Activated CD8-positive, alpha-beta T cell treated with anti-CD3 and anti-CD28 coated beads for 36 hours (primary cell): ENCODE results near the gene OPN1MW3. TPM values are rescaled to one million over a fixed set of nuclear protein-coding genes. Genes with fewer than 3 reads are reported as not detected.
A peak's percentile ranks its signal among the peaks of the same experiment; 100 is the strongest.

Source experiments
- ATAC-seq: fragments of 200-7000 bp; cut with Tn5 transposase; one replicate; pipeline ENCODE4 v1.10.0; 2021; ENCODE audit warnings: mild to moderate bottlenecking, moderate library complexity
- CTCF ChIA-PET: fragments of 350-600 bp; sonication (Branson Sonifier 250); formaldehyde crosslinking; loops from one replicate; lab custom pipeline; 2021; ENCODE audit warnings: antibody characterized with exemption; lab: Charles Lee
- POLR2A ChIA-PET: fragments of 350-600 bp; sonication (Branson Sonifier 250); formaldehyde crosslinking; loops from one replicate; lab custom pipeline; 2021; ENCODE audit warnings: antibody characterized with exemption; lab: Charles Lee
- DNase-seq: peaks from one replicate; pipeline ENCODE4 v3.0.0-alpha.2; 2020
- H3K27ac Mint-ChIP-seq: one replicate; pipeline ENCODE4 v1.8.0; 2021; ENCODE audit warnings: mild to moderate bottlenecking, mixed read lengths
- H3K27me3 Mint-ChIP-seq: one replicate; pipeline ENCODE4 v1.8.0; 2021; ENCODE audit warnings: mixed read lengths
- H3K36me3 Mint-ChIP-seq: one replicate; pipeline ENCODE4 v1.8.0; 2021; ENCODE audit warnings: low read depth, mixed read lengths
- H3K4me1 Mint-ChIP-seq: one replicate; pipeline ENCODE4 v1.8.0; 2021; ENCODE audit warnings: low read depth, mixed read lengths
- H3K4me3 Mint-ChIP-seq: one replicate; pipeline ENCODE4 v1.8.0; 2021; ENCODE audit warnings: mild to moderate bottlenecking, moderate library complexity, mixed read lengths
- H3K9me3 Mint-ChIP-seq: one replicate; pipeline ENCODE4 v1.8.0; 2021; ENCODE audit warnings: mixed read lengths
- CTCF ChIP-seq: fragments of 200-600 bp; IDR thresholded peaks from one replicate; pipeline ENCODE4 v1.8.0; 2022; ENCODE audit warnings: antibody characterized with exemption, mild to moderate bottlenecking
- intact Hi-C: fragments of 100-400 bp; cut with micrococcal nuclease; formaldehyde crosslinking; loops from one replicate; pipeline ENCODE4 v1.10.0; 2022
- total RNA-seq, 2 experiments: library from RNA; stranded (reverse); gene quantifications; one replicate each; pipeline ENCODE4 v1.2.3, GENCODE V29; 2021

The OPN1MW3 gene
- total RNA-seq, 2 experiments from 2014 or later: not detected

GRCh38 chrX:154315416-154315815 is 58.0 kb downstream of the OPN1MW3 start:
- ChIA-PET POLR2A (interaction anchor here (1.2 kb wide), 1 partner anchor 10 kb away, joined by 3 read pairs; no protein-coding TSS in a partner anchor), CTCF (no interaction called here)
- Mint-ChIP-seq H3K27ac (no peak overlapping the region), H3K4me3 (no peak overlapping the region), H3K4me1 (peaks cover 62% of the 10 kb centered on the region), H3K27me3 (no peaks in the 10 kb centered on the region), H3K36me3 (no peaks in the 10 kb centered on the region), H3K9me3 (no peaks in the 10 kb centered on the region)
- ATAC-seq: no peak
- no peak for TF ChIP-seq CTCF
- DNase-seq: no peak
- intact Hi-C loops: no loop called here

GRCh38 chrX:154317391-154317995 is 60.1 kb downstream of the OPN1MW3 start:
- DNase-seq (peak; percentile 11), ATAC-seq (no peak)
- Mint-ChIP-seq H3K36me3 (no peaks in the 10 kb centered on the region), H3K27me3 (no peaks in the 10 kb centered on the region), H3K4me1 (peaks cover 58% of the 10 kb centered on the region), H3K4me3 (no peak overlapping the region), H3K9me3 (no peaks in the 10 kb centered on the region), H3K27ac (no peak overlapping the region)
- CTCF ChIA-PET: interaction anchor here (1.2 to 2.5 kb wide), 3 partner anchors 9 to 19 kb away, joined by 4 to 8 read pairs (median 5); no protein-coding TSS in a partner anchor
- TF ChIP-seq CTCF: peak; percentile 9
- intact Hi-C loops: no loop called here
- POLR2A ChIA-PET: no interaction called here

GRCh38 chrX:154320406-154320805 is 63.0 kb downstream of the OPN1MW3 start:
- intact Hi-C loops: no loop called here
- ChIA-PET CTCF (no interaction called here), POLR2A (no interaction called here)
- peaks cover 32% of the 10 kb centered on the region for H3K4me1 Mint-ChIP-seq
- H3K27me3 Mint-ChIP-seq: no peaks in the 10 kb centered on the region
- H3K9me3 Mint-ChIP-seq: no peaks in the 10 kb centered on the region
- ATAC-seq: no peak
- no peak overlapping the region for H3K4me3 Mint-ChIP-seq
- no peak for DNase-seq
- no peaks in the 10 kb centered on the region for H3K36me3 Mint-ChIP-seq
- H3K27ac Mint-ChIP-seq: no peak overlapping the region
- TF ChIP-seq CTCF: no peak

Other genes starting within 250 kb of the OPN1MW3 start
- 100 to 1,000 TPM; 134 to 136 TPM for gene IRAK1, start 237.7 kb upstream of the OPN1MW3 start, total RNA-seq
- 10 to 100 TPM; 63.7 to 65.1 TPM for gene MECP2, start 159.9 kb upstream of the OPN1MW3 start, total RNA-seq
- not detected for gene OPN1LW, start 113.3 kb upstream of the OPN1MW3 start, total RNA-seq
- gene OPN1MW, start 75.0 kb upstream of the OPN1MW3 start, total RNA-seq: not detected
- gene OPN1MW2, start 37.8 kb upstream of the OPN1MW3 start, total RNA-seq: not detected
- not detected for gene TEX28, start 37.5 kb downstream of the OPN1MW3 start, total RNA-seq
- 1 to 10 TPM in 1 of 2 experiments, under 1 TPM in 1; 0.67 to 1.0 TPM for gene TKTL1, start 38.2 kb downstream of the OPN1MW3 start, total RNA-seq
- 1,000 to 10,000 TPM; 1,057 to 1,091 TPM for gene FLNA, start 117.1 kb downstream of the OPN1MW3 start, total RNA-seq
- gene EMD, start 121.7 kb downstream of the OPN1MW3 start, total RNA-seq: 10 to 100 TPM; 92.4 to 96.6 TPM
- 1,000 to 10,000 TPM; 3,574 to 3,675 TPM for gene RPL10, start 140.8 kb downstream of the OPN1MW3 start, total RNA-seq
- 10 to 100 TPM in 1 of 2 experiments, 1 to 10 TPM in 1; 9.4 to 10.3 TPM for gene DNASE1L1, start 151.7 kb downstream of the OPN1MW3 start, total RNA-seq
- 10 to 100 TPM; 49.8 to 53.4 TPM for gene TAFAZZIN, start 154.0 kb downstream of the OPN1MW3 start, total RNA-seq
- 10 to 100 TPM; 21.3 to 22.5 TPM for gene ATP6AP1, start 171.1 kb downstream of the OPN1MW3 start, total RNA-seq
- gene GDI1, start 179.6 kb downstream of the OPN1MW3 start, total RNA-seq: 10 to 100 TPM; 76.5 TPM
- gene FAM50A, start 186.6 kb downstream of the OPN1MW3 start, total RNA-seq: 10 to 100 TPM; 43.6 to 47.5 TPM
- 10 to 100 TPM; 36.5 to 40.5 TPM for gene PLXNA3, start 200.7 kb downstream of the OPN1MW3 start, total RNA-seq
- gene LAGE3, start 221.7 kb downstream of the OPN1MW3 start, total RNA-seq: 10 to 100 TPM; 49.8 to 50.1 TPM
- gene UBL4A, start 229.0 kb downstream of the OPN1MW3 start, total RNA-seq: 10 to 100 TPM; 46.5 to 47.6 TPM
- 10 to 100 TPM; 13.2 to 14.1 TPM for gene SLC10A3, start 233.0 kb downstream of the OPN1MW3 start, total RNA-seq